A549 (cell line): Measurements from ENCODE around the gene RANBP17.

Source experiments
- EP300 ChIP-seq, 2 experiments: fragments of >200 bp; sonication (Bioruptor Twin); formaldehyde crosslinking; IDR thresholded peaks; 2 replicates in 1 of 2; 3 replicates in 1 of 2; pipeline ENCODE4 v1.6.1; 2016 to 2017
- HEYL ChIP-seq: fragments of 250-450 bp; sonication (Bioruptor Pico); IDR thresholded peaks from 2 replicates; pipeline ENCODE4 v1.8.0; 2021; ENCODE audit warnings: mild to moderate bottlenecking, moderate library complexity
- KDM1A ChIP-seq: fragments of 200-600 bp; sonication (generic); IDR thresholded peaks from 2 replicates; pipeline ENCODE4 v1.6.1; 2016; ENCODE audit warnings: low read depth, mild to moderate bottlenecking
- KDM5A ChIP-seq: fragments of 200-600 bp; sonication (generic); IDR thresholded peaks from 2 replicates; pipeline ENCODE4 v1.6.1; 2016; ENCODE audit warnings: antibody characterized with exemption, mild to moderate bottlenecking
- NR3C1 ChIP-seq: fragments of >200 bp; sonication (Bioruptor Twin); formaldehyde crosslinking; IDR thresholded peaks from 3 replicates; pipeline ENCODE4 v1.6.1; 2017
- POLR2A ChIP-seq: IDR thresholded peaks from 2 replicates; pipeline ENCODE4 v1.6.1; 2012; ENCODE audit warnings: mild to moderate bottlenecking, low read length
- RAD21 ChIP-seq, 2 experiments: fragments of >200 bp in 1 of 2; sonication (Bioruptor Twin) in 1 of 2; formaldehyde crosslinking in 1 of 2; IDR thresholded peaks in 1 of 2; conservative IDR thresholded peaks in 1 of 2; 2 replicates in 1 of 2; 3 replicates in 1 of 2; pipeline ENCODE4 v1.6.1; 2012 to 2018; ENCODE audit warnings: inconsistent platforms in 1 of 2
- REST ChIP-seq: fragments of 200-600 bp; sonication (generic); IDR thresholded peaks from 2 replicates; pipeline ENCODE4 v1.6.1; 2016; ENCODE audit warnings: antibody characterized with exemption, mild to moderate bottlenecking, moderate library complexity
- RFX5 ChIP-seq: fragments of 450-650 bp; IDR thresholded peaks from 2 replicates; pipeline ENCODE4 v1.7.1; 2014; ENCODE audit warnings: antibody characterized with exemption, mild to moderate bottlenecking, moderate library complexity
- ZFP36 ChIP-seq: fragments of 450-650 bp; IDR thresholded peaks from 2 replicates; pipeline ENCODE4 v1.6.1; 2014; ENCODE audit warnings: borderline replicate concordance; ENCODE audit not compliant: partially characterized antibody
- TF ChIP-seq, protein P1 (sequence below): fragments of >200 bp; sonication (Bioruptor Twin); formaldehyde crosslinking; IDR thresholded peaks from 3 replicates; pipeline ENCODE4 v1.5.1; 2016
- TF ChIP-seq, protein P2 (sequence below): IDR thresholded peaks from 2 replicates; pipeline ENCODE4 v1.6.1; 2012

DNA sequence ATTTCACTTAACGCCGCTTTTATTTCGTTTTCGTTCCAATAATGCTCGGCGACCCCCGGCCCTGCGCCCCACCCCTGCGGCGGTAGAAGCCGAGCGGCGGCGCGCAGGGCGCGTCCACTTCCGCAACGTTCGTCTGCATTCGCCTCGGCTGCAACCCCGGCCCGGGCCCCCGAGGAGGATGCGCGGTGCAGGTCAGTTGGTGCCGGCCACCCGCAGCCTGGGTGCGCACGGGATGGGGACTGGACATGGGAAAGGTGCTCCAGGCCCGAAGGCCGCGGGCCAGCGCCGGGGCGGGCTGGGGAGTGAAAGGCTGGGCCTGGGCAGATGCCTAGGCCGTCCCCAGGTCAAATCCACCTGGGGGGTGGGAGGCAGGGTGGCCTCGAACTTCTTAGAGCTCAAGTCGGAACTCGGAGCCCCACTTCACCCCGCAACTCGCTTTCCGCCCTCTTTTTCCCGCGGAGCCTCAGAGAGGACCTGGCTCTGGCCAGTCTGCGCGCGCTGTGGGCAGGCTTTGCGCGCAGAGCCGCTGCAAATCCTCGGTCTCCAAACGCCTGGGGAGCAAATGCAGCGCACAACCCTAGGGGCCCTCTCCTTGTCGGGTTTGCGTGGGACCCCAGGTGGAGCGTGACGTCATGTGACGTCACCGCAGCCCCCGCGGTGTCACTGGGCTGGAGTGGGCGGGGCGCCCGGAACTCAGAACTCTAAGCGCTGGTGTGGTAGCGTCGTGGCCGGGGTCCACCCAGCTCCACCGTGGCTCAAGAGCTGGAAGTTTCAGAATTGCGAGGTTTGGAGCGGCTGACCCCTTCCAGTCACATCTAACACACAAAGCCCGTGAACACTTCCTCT lies 450.5 kb downstream of the RANBP17 start:
- no peak for TF ChIP-seq ZFP36
- TF ChIP-seq, protein P1, sequence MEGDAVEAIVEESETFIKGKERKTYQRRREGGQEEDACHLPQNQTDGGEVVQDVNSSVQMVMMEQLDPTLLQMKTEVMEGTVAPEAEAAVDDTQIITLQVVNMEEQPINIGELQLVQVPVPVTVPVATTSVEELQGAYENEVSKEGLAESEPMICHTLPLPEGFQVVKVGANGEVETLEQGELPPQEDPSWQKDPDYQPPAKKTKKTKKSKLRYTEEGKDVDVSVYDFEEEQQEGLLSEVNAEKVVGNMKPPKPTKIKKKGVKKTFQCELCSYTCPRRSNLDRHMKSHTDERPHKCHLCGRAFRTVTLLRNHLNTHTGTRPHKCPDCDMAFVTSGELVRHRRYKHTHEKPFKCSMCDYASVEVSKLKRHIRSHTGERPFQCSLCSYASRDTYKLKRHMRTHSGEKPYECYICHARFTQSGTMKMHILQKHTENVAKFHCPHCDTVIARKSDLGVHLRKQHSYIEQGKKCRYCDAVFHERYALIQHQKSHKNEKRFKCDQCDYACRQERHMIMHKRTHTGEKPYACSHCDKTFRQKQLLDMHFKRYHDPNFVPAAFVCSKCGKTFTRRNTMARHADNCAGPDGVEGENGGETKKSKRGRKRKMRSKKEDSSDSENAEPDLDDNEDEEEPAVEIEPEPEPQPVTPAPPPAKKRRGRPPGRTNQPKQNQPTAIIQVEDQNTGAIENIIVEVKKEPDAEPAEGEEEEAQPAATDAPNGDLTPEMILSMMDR = no peak
- no peak for TF ChIP-seq RFX5
- TF ChIP-seq, protein P2, sequence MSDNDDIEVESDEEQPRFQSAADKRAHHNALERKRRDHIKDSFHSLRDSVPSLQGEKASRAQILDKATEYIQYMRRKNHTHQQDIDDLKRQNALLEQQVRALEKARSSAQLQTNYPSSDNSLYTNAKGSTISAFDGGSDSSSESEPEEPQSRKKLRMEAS = no peak
- no peak for TF ChIP-seq NR3C1
- TF ChIP-seq REST = no peak
- TF ChIP-seq POLR2A = no peak
- no peak for TF ChIP-seq KDM5A
- no peak for TF ChIP-seq HEYL (CRISPR knock-in tag)
- no peak for TF ChIP-seq KDM1A
- no peak for TF ChIP-seq RAD21 (conservative IDR thresholded peaks at IDR 0.05 in 1 of 2, IDR thresholded peaks at IDR 0.05 in 1 of 2)
- TF ChIP-seq EP300 (IDR thresholded peaks at IDR 0.05) = no peak
